PC-9 (cell line): Measurements from ENCODE around the gene HPD. TPM values are rescaled to one million over a fixed set of nuclear protein-coding genes. Genes with fewer than 3 reads are reported as not detected.
"Not testable (repeated sequence)": the region's sequence is repeated elsewhere in the genome, so short reads cannot be mapped to it uniquely, and the experiment has no call there.

ENCODE experiments used
- BruUV-seq: library from RNA; stranded (reverse); fragments of 400-500 nt; replicated peaks from 2 replicates; lab custom pipeline; 2021; lab: Mats Ljungman, UMichigan
- CTCF ChIA-PET: fragments of 300-600 bp; sonication (Branson Sonifier 250); formaldehyde crosslinking; loops from one replicate; lab custom pipeline; 2022; ENCODE audit warnings: antibody characterized with exemption; lab: Charles Lee
- POLR2A ChIA-PET: fragments of 300-600 bp; sonication (Branson Sonifier 250); formaldehyde crosslinking; loops from one replicate; lab custom pipeline; 2022; ENCODE audit warnings: antibody characterized with exemption; ENCODE audit not compliant: unreplicated experiment; lab: Charles Lee
- DNase-seq, 2 experiments: peaks; one replicate each; pipeline versions ENCODE4 v3.0.0 to v3.0.0-alpha.2; 2015 to 2022; ENCODE audit warnings: mixed read lengths in 1 of 2
- H2AFZ ChIP-seq: fragments of 200-600 bp; sonication (generic); 2 replicates; pipeline ENCODE4 v1.8.1; 2017; ENCODE audit warnings: antibody characterized with exemption
- H3F3A ChIP-seq: fragments of 200-600 bp; sonication (generic); 2 replicates; pipeline ENCODE4 v1.8.1; 2017; ENCODE audit warnings: antibody characterized with exemption, mild to moderate bottlenecking, low read depth; ENCODE audit not compliant: insufficient read depth
- H3K27ac ChIP-seq: fragments of 200-600 bp; sonication (generic); 2 replicates; pipeline ENCODE4 v1.6.1; 2016; ENCODE audit warnings: mixed run types
- H3K27me3 ChIP-seq: fragments of 200-600 bp; sonication (generic); 2 replicates; pipeline ENCODE4 v1.6.1; 2016; ENCODE audit warnings: low read depth, mixed run types; ENCODE audit not compliant: insufficient read depth
- H3K36me3 ChIP-seq: fragments of 200-600 bp; sonication (generic); 2 replicates; pipeline ENCODE4 v1.6.1; 2016; ENCODE audit warnings: low read depth, mixed run types
- H3K4me1 ChIP-seq: fragments of 200-600 bp; sonication (generic); replicated peaks from 2 replicates; pipeline ENCODE4 v1.6.1; 2016; ENCODE audit warnings: mixed run types; ENCODE audit not compliant: insufficient read depth
- H3K4me2 ChIP-seq: fragments of 200-600 bp; sonication (generic); 2 replicates; pipeline ENCODE4 v1.6.1; 2017; ENCODE audit warnings: mixed run types
- H3K4me3 ChIP-seq: fragments of 200-600 bp; sonication (generic); 2 replicates; pipeline ENCODE4 v1.6.1; 2016; ENCODE audit warnings: mixed run types
- H3K79me2 ChIP-seq: fragments of 200-600 bp; sonication (generic); 2 replicates; pipeline ENCODE4 v1.6.1; 2017; ENCODE audit warnings: low read depth, mixed run types
- H3K9me2 ChIP-seq: fragments of 200-600 bp; sonication (generic); 2 replicates; pipeline ENCODE4 v1.8.1; 2017; ENCODE audit warnings: mild to moderate bottlenecking; ENCODE audit not compliant: insufficient read depth
- H3K9me3 ChIP-seq: fragments of 200-600 bp; sonication (generic); 2 replicates; pipeline ENCODE4 v1.8.1; 2016; ENCODE audit warnings: low read depth; ENCODE audit not compliant: insufficient read depth
- H4K20me1 ChIP-seq: fragments of 200-600 bp; sonication (generic); 2 replicates; pipeline ENCODE4 v1.8.1; 2017; ENCODE audit not compliant: insufficient read depth
- EZH2 ChIP-seq: fragments of 200-600 bp; sonication (generic); IDR thresholded peaks from 2 replicates; pipeline ENCODE4 v1.8.0; 2017; ENCODE audit warnings: antibody characterized with exemption, low read depth
- intact Hi-C: fragments of 100-400 bp; cut with micrococcal nuclease; formaldehyde crosslinking; loops from one replicate; pipeline ENCODE4 v1.10.0; 2022; ENCODE audit not compliant: unreplicated experiment
- total RNA-seq: library from RNA; stranded (reverse); gene quantifications from 2 replicates; pipeline ENCODE4 v1.2.3, GENCODE V29; 2021
- TF ChIP-seq, protein P1 (sequence below): fragments of 200-600 bp; sonication (generic); conservative IDR thresholded peaks from 2 replicates; pipeline ENCODE4 v1.6.1; 2017; ENCODE audit warnings: mixed run types, antibody characterized with exemption, mild to moderate bottlenecking, moderate library complexity

The HPD gene
- total RNA-seq, 1 experiment from 2014 or later, result 0.92 TPM

DNA sequence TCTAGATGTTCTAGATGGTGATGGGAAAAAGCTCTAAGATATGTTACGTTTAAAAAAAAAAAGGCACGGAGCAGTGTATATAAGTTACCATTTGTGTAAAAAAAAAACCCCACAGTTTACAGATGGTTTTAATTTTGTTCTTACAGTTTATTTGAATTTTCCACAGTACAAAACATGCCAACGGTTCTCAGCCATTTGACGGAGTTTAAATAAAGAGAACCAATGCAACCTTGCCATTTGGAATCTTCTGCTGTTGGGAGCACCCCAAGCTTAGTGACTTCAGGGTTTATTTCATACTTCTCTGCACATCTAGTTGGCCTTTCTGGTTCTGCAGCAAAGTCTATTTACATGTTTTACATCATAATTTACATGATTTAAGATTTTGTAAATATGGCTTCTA lies 7.7 kb upstream of the HPD start:
- Histone ChIP-seq H3K79me2 (no peaks in the 10 kb centered on the region), H3K9me3 (no peaks in the 10 kb centered on the region), H3K4me2 (no peak overlapping the region), H4K20me1 (no peaks in the 10 kb centered on the region), H3K27ac (no peak overlapping the region), H3K27me3 (no peaks in the 10 kb centered on the region), H3K4me3 (no peak overlapping the region), H3K9me2 (no peaks in the 10 kb centered on the region), H3K4me1 (no peaks in the 10 kb centered on the region), H3F3A (no peaks in the 10 kb centered on the region), H3K36me3 (no peaks in the 10 kb centered on the region), H2AFZ (no peak overlapping the region)
- no peak for DNase-seq
- BruUV-seq, result no TSS peak
- POLR2A ChIA-PET, result interaction anchor here (0.7 kb wide), 1 partner anchor 440 kb away, joined by 4 read pairs; no protein-coding TSS in a partner anchor
- CTCF ChIA-PET, result no interaction called here
- intact Hi-C loops, result no loop called here
- no peak for TF ChIP-seq EZH2
- TF ChIP-seq, protein P1, sequence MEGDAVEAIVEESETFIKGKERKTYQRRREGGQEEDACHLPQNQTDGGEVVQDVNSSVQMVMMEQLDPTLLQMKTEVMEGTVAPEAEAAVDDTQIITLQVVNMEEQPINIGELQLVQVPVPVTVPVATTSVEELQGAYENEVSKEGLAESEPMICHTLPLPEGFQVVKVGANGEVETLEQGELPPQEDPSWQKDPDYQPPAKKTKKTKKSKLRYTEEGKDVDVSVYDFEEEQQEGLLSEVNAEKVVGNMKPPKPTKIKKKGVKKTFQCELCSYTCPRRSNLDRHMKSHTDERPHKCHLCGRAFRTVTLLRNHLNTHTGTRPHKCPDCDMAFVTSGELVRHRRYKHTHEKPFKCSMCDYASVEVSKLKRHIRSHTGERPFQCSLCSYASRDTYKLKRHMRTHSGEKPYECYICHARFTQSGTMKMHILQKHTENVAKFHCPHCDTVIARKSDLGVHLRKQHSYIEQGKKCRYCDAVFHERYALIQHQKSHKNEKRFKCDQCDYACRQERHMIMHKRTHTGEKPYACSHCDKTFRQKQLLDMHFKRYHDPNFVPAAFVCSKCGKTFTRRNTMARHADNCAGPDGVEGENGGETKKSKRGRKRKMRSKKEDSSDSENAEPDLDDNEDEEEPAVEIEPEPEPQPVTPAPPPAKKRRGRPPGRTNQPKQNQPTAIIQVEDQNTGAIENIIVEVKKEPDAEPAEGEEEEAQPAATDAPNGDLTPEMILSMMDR, result no peak

DNA sequence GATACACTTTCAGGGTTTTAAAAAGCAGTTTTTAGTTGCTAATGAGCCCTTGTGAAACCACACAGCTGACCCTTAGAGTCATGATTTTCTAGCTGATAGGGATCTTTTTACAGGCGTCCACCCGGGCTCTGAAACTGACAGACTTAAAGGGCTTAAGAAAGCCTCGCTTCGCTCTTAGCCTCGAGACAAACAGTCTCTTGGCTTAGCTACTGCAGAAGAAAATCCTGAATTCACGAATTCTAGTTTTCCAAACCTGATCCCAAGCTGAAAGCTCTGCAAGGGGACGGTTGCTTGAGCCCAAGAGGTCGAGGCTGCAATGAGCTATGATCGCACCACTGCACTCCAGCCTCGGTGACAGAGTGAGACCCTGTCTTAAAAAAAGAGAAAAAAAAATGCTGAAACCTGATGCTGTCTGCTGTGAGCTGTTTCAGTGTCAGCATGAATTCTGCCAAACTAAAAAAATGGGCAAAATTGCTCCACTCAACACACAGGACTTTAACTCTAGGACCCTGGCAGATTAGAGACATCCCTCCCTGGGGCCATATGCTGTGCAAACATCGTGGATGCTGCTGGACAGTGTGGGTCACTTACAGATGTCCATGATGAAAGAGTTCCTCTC lies 3.1 kb upstream of the HPD start:
- Histone ChIP-seq H4K20me1 (no peaks in the 10 kb centered on the region), H3K4me2 (no peak overlapping the region), H3K4me1 (no peaks in the 10 kb centered on the region), H3K36me3 (no peaks in the 10 kb centered on the region), H2AFZ (no peak overlapping the region), H3K79me2 (no peaks in the 10 kb centered on the region), H3K27me3 (no peaks in the 10 kb centered on the region), H3F3A (no peaks in the 10 kb centered on the region), H3K9me3 (no peaks in the 10 kb centered on the region), H3K4me3 (no peak overlapping the region), H3K9me2 (no peaks in the 10 kb centered on the region), H3K27ac (no peak overlapping the region)
- BruUV-seq, result no TSS peak
- no peak for TF ChIP-seq EZH2
- TF ChIP-seq, protein P1, result no peak
- DNase-seq, result no peak
- intact Hi-C loops, result no loop called here
- ChIA-PET CTCF (no interaction called here), POLR2A (no interaction called here)

DNA sequence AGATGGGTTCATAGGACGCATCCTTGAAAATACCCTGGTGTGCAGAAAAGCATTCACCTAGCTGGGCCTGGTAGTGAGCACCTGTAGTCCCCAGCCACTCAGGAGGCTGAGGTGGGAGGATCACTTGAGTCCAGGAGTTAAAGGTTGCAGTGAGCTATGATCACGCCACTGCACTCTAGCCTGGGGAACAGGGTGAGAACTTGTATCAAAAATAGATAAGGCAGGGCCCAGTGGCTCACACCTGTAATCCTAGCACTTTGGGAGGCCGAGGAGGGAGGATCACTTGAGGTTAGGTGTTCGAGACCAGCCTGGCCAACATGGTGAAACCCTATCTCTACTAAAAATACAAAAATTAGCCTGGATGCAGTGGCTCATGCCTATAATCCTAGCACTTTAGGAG lies 2.0 kb upstream of the HPD start:
- H3K27ac ChIP-seq, DNase-seq, H3F3A ChIP-seq, BruUV-seq, CTCF ChIA-PET, H3K9me2 ChIP-seq, H3K36me3 ChIP-seq, H4K20me1 ChIP-seq, POLR2A ChIA-PET, H3K9me3 ChIP-seq, H3K4me1 ChIP-seq, intact Hi-C loops, H3K27me3 ChIP-seq, H3K4me2 ChIP-seq, H2AFZ ChIP-seq, H3K79me2 ChIP-seq, H3K4me3 ChIP-seq: not testable (repeated sequence)

DNA sequence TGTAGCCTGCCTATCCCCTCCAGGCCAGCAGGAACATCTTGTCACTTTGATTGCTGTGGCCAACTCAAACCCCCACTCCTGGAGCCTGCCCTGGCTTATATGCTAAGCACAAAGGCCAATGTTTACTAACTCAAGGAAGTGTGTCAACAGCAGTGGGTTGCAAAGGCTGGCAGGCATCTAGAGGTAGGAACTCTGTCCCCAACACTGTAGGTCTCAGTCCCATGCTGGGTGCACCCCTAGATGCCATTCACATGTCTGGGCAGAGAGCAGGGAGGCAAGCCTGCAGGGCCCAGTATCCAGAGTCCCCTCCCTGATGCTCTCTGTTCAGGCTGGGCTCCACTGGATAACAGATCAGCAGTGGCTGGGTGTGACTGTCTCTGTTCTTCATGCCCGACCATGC lies 1.6 kb upstream of the HPD start:
- no peak for TF ChIP-seq EZH2
- TF ChIP-seq, protein P1, result no peak
- H3K27ac ChIP-seq, result no peak overlapping the region
- H3K9me2 ChIP-seq, result no peaks in the 10 kb centered on the region
- H3K9me3 ChIP-seq, result no peaks in the 10 kb centered on the region
- no peaks in the 10 kb centered on the region for H3K4me1 ChIP-seq
- no peaks in the 10 kb centered on the region for H4K20me1 ChIP-seq
- CTCF ChIA-PET, result no interaction called here
- H3K27me3 ChIP-seq, result no peaks in the 10 kb centered on the region
- no peaks in the 10 kb centered on the region for H3K79me2 ChIP-seq
- POLR2A ChIA-PET, result no interaction called here
- DNase-seq, result no peak
- no peak overlapping the region for H3K4me2 ChIP-seq
- no TSS peak for BruUV-seq
- H3F3A ChIP-seq, result no peaks in the 10 kb centered on the region
- H2AFZ ChIP-seq, result no peak overlapping the region
- no peak overlapping the region for H3K4me3 ChIP-seq
- intact Hi-C loops, result no loop called here
- no peaks in the 10 kb centered on the region for H3K36me3 ChIP-seq
